Fibroblast of gingiva (primary cell): Measurements from ENCODE around the gene CDH22.
A peak's percentile ranks its signal among the peaks of the same experiment; 100 is the strongest.

Source experiments
- DNase-seq: peaks from one replicate; pipeline ENCODE4 v3.0.0-alpha.2; 2011; ENCODE audit warnings: low read depth

CDH22 gene

GRCh38 chr20:46214824-46215488 is 93.3 kb downstream of the CDH22 start:
- no peak for DNase-seq

- DNase-seq = no peak
These were observed 94.1 kb downstream of the CDH22 start for GRCh38 chr20:46213946-46214823.

GRCh38 chr20:46212876-46213275 is 95.4 kb downstream of the CDH22 start:
- no peak for DNase-seq

GRCh38 chr20:46212252-46212651 is 96.0 kb downstream of the CDH22 start:
- no peak for DNase-seq

GRCh38 chr20:46211331-46211722 is 97.0 kb downstream of the CDH22 start:
- DNase-seq = no peak

GRCh38 chr20:46210672-46211330 is 97.5 kb downstream of the CDH22 start:
- DNase-seq = no peak

GRCh38 chr20:46209930-46210671 is 98.2 kb downstream of the CDH22 start:
- DNase-seq = no peak

- DNase-seq = no peak
These were observed 100.5 kb downstream of the CDH22 start for GRCh38 chr20:46207793-46208192.

- DNase-seq = no peak
These were observed 101.2 kb downstream of the CDH22 start for GRCh38 chr20:46206992-46207549.

GRCh38 chr20:46206025-46206424 is 102.3 kb downstream of the CDH22 start:
- DNase-seq = peak; percentile 8

- no peak for DNase-seq
These were observed 102.9 kb downstream of the CDH22 start for GRCh38 chr20:46205349-46205748.

GRCh38 chr20:46204594-46205186 is 103.6 kb downstream of the CDH22 start:
- no peak for DNase-seq

- DNase-seq = no peak
These were observed 104.8 kb downstream of the CDH22 start for GRCh38 chr20:46203510-46203837.

- DNase-seq = peak; percentile 7
These were observed 105.4 kb downstream of the CDH22 start for GRCh38 chr20:46202766-46203509.

GRCh38 chr20:46200582-46201570 is 107.4 kb downstream of the CDH22 start:
- no peak for DNase-seq

GRCh38 chr20:46199198-46199597 is 109.1 kb downstream of the CDH22 start:
- no peak for DNase-seq

GRCh38 chr20:46196990-46197389 is 111.3 kb downstream of the CDH22 start:
- no peak for DNase-seq

- no peak for DNase-seq
These were observed 112.8 kb downstream of the CDH22 start for GRCh38 chr20:46195264-46196036.

GRCh38 chr20:46194409-46194808 is 113.9 kb downstream of the CDH22 start:
- DNase-seq = no peak
